ENCODE measurements around the gene LIX1L. TPM values are rescaled to one million over a fixed set of nuclear protein-coding genes. Genes with fewer than 3 reads are reported as not detected.
A peak's percentile ranks its signal among the peaks of the same experiment; 100 is the strongest.

The LIX1L gene
- total and polyA plus RNA-seq, 2 of the 13 experiments (the other 11 are each of a cell fraction or from before 2014, with no cell fraction given) = 8.1 to 24.9 TPM

DNA sequence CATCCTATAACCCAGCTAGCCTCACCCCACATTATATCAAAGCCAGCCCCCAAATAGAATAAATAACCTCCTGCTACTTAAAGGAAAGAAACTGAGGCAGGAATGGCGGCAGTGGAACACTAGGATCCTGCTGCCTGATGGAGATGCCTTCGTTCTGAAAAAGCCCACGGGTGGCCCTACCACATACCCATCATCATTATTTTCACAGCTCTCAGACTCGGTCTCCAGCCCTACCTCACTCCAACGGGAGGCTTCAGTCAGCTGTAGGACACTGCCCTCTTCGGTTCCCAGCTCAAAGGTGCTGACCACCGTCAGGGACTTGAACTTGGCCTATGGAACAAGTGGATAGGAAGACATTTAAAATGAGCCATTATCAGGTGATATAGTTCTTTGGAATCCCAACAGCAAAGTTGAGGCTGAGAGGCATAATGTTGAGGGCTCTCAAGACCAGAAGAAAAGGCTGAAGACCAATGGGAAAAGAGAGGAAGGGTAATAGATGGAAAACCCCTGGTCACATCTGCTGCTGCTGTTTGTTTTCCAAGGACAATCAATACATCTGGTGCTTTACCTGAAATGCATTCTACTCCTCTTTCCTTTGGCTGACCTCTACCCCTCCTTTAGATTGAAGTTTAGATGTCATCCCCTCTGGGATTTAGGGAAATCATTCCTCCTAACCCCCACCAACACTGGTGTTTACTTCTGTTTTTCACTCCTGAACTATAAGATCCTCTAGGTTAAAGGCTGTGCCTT lies 64.3 kb downstream of the LIX1L start (continued):
- TF ChIP-seq, protein P1, sequence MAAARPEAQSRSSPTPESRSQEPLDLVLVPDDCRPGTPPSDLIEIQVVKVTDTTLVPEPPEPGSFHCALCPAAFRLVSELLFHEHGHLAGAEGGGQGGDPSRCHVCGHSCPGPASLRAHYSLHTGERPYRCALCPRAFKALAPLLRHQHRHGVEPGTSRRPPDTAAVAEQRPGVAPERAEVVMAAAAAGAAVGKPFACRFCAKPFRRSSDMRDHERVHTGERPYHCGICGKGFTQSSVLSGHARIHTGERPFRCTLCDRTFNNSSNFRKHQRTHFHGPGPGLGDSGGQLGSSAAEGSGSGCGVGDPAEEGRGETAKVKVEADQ (CRISPR knock-in tag; IDR thresholded peaks at IDR 0.05; ENCODE audit: borderline replicate concordance) = no peak
- TF ChIP-seq WIZ (CRISPR knock-in tag; IDR thresholded peaks at IDR 0.05) (no peak), SKI (IDR thresholded peaks at IDR 0.05; ENCODE audit: partially characterized antibody) (peak; percentile 70), ZNF260 (CRISPR knock-in tag; IDR thresholded peaks at IDR 0.05; ENCODE audit: borderline replicate concordance, low read depth) (no peak), HMGA1 (CRISPR knock-in tag; conservative IDR thresholded peaks at IDR 0.05) (no peak), ZNF225 (CRISPR knock-in tag; IDR thresholded peaks at IDR 0.05) (no peak), NCOR1 (IDR thresholded peaks at IDR 0.05; ENCODE audit: borderline replicate concordance, low read length) (peak; percentile 33; the same call in 1 of the 2 replicates), ZNF30 (CRISPR knock-in tag; IDR thresholded peaks at IDR 0.05) (no peak), ZNF354B (CRISPR knock-in tag; IDR thresholded peaks at IDR 0.05) (no peak), ZBTB38 (CRISPR knock-in tag; IDR thresholded peaks at IDR 0.05) (no peak), ZNF567 (CRISPR knock-in tag; IDR thresholded peaks at IDR 0.05; ENCODE audit: borderline replicate concordance) (no peak)
- TF ChIP-seq, protein P2, sequence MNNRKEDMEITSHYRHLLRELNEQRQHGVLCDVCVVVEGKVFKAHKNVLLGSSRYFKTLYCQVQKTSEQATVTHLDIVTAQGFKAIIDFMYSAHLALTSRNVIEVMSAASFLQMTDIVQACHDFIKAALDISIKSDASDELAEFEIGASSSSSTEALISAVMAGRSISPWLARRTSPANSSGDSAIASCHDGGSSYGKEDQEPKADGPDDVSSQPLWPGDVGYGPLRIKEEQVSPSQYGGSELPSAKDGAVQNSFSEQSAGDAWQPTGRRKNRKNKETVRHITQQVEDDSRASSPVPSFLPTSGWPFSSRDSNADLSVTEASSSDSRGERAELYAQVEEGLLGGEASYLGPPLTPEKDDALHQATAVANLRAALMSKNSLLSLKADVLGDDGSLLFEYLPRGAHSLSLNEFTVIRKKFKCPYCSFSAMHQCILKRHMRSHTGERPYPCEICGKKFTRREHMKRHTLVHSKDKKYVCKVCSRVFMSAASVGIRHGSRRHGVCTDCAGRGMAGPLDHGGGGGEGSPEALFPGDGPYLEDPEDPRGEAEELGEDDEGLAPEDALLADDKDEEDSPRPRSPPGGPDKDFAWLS (CRISPR knock-in tag; IDR thresholded peaks at IDR 0.05; ENCODE audit: borderline replicate concordance) = no peak
- TF ChIP-seq, protein P3, sequence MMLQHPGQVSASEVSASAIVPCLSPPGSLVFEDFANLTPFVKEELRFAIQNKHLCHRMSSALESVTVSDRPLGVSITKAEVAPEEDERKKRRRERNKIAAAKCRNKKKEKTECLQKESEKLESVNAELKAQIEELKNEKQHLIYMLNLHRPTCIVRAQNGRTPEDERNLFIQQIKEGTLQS (CRISPR knock-in tag; IDR thresholded peaks at IDR 0.05) = no peak
- TF ChIP-seq, protein P4, sequence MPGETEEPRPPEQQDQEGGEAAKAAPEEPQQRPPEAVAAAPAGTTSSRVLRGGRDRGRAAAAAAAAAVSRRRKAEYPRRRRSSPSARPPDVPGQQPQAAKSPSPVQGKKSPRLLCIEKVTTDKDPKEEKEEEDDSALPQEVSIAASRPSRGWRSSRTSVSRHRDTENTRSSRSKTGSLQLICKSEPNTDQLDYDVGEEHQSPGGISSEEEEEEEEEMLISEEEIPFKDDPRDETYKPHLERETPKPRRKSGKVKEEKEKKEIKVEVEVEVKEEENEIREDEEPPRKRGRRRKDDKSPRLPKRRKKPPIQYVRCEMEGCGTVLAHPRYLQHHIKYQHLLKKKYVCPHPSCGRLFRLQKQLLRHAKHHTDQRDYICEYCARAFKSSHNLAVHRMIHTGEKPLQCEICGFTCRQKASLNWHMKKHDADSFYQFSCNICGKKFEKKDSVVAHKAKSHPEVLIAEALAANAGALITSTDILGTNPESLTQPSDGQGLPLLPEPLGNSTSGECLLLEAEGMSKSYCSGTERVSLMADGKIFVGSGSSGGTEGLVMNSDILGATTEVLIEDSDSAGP (CRISPR knock-in tag; IDR thresholded peaks at IDR 0.05; ENCODE audit: borderline replicate concordance) = no peak
- TF ChIP-seq, protein P5, sequence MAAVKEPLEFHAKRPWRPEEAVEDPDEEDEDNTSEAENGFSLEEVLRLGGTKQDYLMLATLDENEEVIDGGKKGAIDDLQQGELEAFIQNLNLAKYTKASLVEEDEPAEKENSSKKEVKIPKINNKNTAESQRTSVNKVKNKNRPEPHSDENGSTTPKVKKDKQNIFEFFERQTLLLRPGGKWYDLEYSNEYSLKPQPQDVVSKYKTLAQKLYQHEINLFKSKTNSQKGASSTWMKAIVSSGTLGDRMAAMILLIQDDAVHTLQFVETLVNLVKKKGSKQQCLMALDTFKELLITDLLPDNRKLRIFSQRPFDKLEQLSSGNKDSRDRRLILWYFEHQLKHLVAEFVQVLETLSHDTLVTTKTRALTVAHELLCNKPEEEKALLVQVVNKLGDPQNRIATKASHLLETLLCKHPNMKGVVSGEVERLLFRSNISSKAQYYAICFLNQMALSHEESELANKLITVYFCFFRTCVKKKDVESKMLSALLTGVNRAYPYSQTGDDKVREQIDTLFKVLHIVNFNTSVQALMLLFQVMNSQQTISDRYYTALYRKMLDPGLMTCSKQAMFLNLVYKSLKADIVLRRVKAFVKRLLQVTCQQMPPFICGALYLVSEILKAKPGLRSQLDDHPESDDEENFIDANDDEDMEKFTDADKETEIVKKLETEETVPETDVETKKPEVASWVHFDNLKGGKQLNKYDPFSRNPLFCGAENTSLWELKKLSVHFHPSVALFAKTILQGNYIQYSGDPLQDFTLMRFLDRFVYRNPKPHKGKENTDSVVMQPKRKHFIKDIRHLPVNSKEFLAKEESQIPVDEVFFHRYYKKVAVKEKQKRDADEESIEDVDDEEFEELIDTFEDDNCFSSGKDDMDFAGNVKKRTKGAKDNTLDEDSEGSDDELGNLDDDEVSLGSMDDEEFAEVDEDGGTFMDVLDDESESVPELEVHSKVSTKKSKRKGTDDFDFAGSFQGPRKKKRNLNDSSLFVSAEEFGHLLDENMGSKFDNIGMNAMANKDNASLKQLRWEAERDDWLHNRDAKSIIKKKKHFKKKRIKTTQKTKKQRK (IDR thresholded peaks at IDR 0.05; ENCODE audit: low read length) = no peak
- TF ChIP-seq, protein P6, sequence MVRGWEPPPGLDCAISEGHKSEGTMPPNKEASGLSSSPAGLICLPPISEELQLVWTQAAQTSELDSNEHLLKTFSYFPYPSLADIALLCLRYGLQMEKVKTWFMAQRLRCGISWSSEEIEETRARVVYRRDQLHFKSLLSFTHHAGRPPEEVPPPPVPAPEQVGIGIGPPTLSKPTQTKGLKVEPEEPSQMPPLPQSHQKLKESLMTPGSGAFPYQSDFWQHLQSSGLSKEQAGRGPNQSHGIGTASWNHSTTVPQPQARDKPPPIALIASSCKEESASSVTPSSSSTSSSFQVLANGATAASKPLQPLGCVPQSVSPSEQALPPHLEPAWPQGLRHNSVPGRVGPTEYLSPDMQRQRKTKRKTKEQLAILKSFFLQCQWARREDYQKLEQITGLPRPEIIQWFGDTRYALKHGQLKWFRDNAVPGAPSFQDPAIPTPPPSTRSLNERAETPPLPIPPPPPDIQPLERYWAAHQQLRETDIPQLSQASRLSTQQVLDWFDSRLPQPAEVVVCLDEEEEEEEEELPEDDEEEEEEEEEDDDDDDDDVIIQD (CRISPR knock-in tag; IDR thresholded peaks at IDR 0.05; ENCODE audit: low read depth) = 0 out of 2 replicates have a peak, but pooled peaks have one; percentile 27

Measured in HepG2 (cell line).